GM19455 (cell line): ENCODE measurements around the gene ZNF837.

Experiments used
- ATAC-seq: cut with Tn5 transposase; IDR thresholded peaks from one replicate; pipeline ENCODE4 v1.9.1; 2021; ENCODE audit not compliant: unreplicated experiment

ZNF837 gene

DNA sequence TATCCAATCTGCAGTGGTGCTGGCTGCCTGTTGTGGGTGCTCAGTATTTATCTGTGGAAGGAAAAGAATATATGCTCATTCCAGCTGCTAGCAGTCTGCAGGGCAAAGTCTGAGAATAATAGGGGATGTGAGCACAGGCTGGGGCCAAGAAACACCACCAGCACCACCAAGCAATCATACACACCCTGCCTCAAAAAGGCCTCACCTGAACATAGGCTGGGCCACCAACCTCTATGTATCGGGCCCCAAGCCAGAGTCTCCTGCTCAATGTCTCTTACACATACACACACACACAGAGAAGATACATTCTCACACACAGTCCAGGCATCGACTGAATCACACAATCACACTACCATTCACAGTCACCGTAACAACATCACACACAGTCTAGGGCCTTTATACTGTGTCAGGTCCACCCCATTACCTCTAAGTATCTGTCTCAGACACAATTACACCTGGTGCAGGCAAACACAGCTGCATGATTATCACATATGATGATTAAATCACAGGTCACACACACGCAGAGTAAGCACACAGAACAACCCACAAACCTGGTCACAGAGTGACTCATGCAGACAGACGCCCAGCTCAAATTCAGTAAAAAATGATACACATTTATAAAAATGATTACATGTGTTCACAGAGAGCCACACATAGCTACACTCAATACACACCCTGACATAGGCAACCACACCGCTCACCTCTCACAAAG, 55.4 kb downstream of the ZNF837 start:
- ATAC-seq: no peak

DNA sequence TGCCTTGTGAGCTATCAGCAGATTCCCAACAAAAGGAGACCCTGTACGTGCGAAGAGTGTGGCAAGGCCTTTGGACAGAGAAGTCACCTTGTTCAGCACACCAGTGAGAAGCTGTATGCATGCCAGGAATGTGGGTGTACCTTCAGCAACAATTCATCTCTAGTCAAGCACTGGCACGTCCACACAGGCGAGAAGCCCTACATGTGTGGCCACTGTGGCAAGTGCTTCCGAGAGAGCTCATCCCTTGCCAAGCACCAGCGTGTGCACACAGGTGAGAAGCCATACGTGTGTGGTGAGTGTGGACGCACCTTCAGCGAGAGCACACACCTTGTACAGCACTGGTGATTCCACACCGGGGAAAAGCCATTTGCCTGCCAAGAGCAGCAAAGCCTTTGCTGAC, 61.6 kb downstream of the ZNF837 start:
- ATAC-seq: no peak

DNA sequence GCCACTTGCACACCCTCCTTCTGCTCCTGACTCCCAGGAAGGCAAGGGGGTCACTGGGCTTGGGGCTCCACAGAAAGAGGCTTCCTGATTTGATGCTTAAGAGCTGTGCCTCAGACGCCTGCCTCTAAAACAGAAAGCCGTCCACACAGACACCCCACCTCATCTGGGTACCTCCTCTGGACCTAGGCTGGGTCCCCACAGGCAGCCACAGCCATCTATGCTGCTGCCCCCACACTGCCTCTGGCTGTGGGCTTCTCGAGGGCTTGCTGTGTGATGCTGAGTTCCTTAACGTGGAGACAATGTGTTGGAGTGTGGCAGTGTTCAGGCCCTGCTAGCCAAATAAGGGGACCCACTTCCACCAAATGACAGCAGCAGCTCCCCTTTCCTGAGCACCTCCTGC, 62.5 kb downstream of the ZNF837 start:
- ATAC-seq: no peak
